Measurements from ENCODE around the gene FAM240A.

DNA sequence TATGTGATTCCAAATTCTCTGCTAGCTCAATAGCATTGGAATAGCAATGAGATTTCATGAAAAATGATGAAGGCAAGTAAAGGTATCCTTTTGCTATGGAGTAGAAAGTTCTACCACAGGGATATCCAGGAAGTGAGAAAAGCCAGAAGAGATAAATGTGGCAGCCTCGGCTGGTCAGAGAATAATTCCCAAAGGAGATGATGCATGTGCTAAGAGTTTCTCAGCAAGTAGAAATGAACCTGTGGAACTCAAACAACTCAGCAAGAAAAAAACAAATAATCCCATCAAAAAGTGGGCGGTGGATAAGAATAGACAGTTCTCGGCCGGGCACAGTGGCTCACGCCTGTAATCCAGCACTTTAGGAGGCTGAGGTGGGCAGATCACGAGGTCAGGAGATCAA, 42.9 kb downstream of the FAM240A start:
- TF ChIP-seq, protein P1, sequence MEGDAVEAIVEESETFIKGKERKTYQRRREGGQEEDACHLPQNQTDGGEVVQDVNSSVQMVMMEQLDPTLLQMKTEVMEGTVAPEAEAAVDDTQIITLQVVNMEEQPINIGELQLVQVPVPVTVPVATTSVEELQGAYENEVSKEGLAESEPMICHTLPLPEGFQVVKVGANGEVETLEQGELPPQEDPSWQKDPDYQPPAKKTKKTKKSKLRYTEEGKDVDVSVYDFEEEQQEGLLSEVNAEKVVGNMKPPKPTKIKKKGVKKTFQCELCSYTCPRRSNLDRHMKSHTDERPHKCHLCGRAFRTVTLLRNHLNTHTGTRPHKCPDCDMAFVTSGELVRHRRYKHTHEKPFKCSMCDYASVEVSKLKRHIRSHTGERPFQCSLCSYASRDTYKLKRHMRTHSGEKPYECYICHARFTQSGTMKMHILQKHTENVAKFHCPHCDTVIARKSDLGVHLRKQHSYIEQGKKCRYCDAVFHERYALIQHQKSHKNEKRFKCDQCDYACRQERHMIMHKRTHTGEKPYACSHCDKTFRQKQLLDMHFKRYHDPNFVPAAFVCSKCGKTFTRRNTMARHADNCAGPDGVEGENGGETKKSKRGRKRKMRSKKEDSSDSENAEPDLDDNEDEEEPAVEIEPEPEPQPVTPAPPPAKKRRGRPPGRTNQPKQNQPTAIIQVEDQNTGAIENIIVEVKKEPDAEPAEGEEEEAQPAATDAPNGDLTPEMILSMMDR (IDR thresholded peaks at IDR 0.05): no peak
- no peak for TF ChIP-seq EZH2 (IDR thresholded peaks at IDR 0.05; ENCODE audit: borderline replicate concordance, insufficient read depth, low read depth, low read length, poor library complexity, severe bottlenecking)

Measured in B cell (primary cell).